Testis (tissue), 3 donors: ENCODE measurements around the gene ARHGEF3. TPM values are rescaled to one million over a fixed set of nuclear protein-coding genes. Genes with fewer than 3 reads are reported as not detected.

Source experiments
- DNase-seq: peaks from one replicate; pipeline ENCODE4 v3.0.0-alpha.2; 2019
- H3K27ac ChIP-seq, 2 donors: fragments of 200-600 bp; sonication (generic); one replicate each; pipeline ENCODE4 v1.5.1; 2019
- H3K27me3 ChIP-seq: fragments of 200-600 bp; sonication (generic); one replicate; pipeline ENCODE4 v1.5.1; 2019
- H3K36me3 ChIP-seq: fragments of 200-600 bp; sonication (generic); one replicate; pipeline ENCODE4 v1.5.1; 2017; ENCODE audit warnings: low read depth; ENCODE audit errors: missing control alignments
- H3K4me1 ChIP-seq: fragments of 200-600 bp; sonication (generic); one replicate; pipeline ENCODE4 v1.5.1; 2019
- H3K4me3 ChIP-seq, 2 donors: fragments of 200-600 bp; sonication (generic); one replicate each; pipeline ENCODE4 v1.5.1; 2017 to 2019
- H3K9me3 ChIP-seq: fragments of 200-600 bp; sonication (generic); one replicate; pipeline ENCODE4 v1.5.1; 2017
- CTCF ChIP-seq, 3 experiments: fragments of 450-650 bp in 2 of 3; fragments of 200-600 bp in 1 of 3; sonication (generic) in 1 of 3; IDR thresholded peaks; one replicate each; pipeline ENCODE4 v1.5.1; 2016 to 2019; ENCODE audit warnings: antibody characterized with exemption in 3 of 3, mild to moderate bottlenecking in 2 of 3, moderate library complexity in 1 of 3
- POLR2A ChIP-seq: fragments of 450-650 bp; IDR thresholded peaks from one replicate; pipeline ENCODE4 v1.6.1; 2017; ENCODE audit warnings: antibody characterized with exemption, mild to moderate bottlenecking, moderate library complexity
- WGBS, 2 donors: methylation state at CpG; one replicate each; pipeline ENCODE4 v1.1.5; 2018; 5-methylcytosine and 5-hydroxymethylcytosine counted together
- intact Hi-C: fragments of 100-400 bp; cut with DNase I; formaldehyde crosslinking; loops from one replicate; pipeline ENCODE4 v1.15.1; 2023; ENCODE audit warnings: low total_unique reads
- polyA plus RNA-seq: library from polyadenylated mRNA; stranded (reverse); fragments of 350-450 nt; fragmentation: Illumina TruSeq; extraction: RNeasy Lipid Tissue Mini Kit (QIAGEN cat#74804); gene quantifications from one replicate; pipeline ENCODE4 v1.2.3, GENCODE V29; 2014; ENCODE audit warnings: low read depth, low replicate concordance; ENCODE audit not compliant: insufficient read depth
- total RNA-seq, 2 donors: library from RNA; depleted of rRNA; stranded (reverse); fragments of >200 nt; gene quantifications; one replicate each; pipeline ENCODE4 v1.2.3, GENCODE V29; 2016

The ARHGEF3 gene
- total and polyA plus RNA-seq, 3 donors from 2014 or later: 43.1 to 72.2 (median 55.1) TPM

GRCh38 chr3:56764904-56765547, 36.7 kb downstream of the ARHGEF3 start:
- Histone ChIP-seq H3K36me3 (no peaks in the 10 kb centered on the region), H3K4me1 (peaks cover 24% of the 10 kb centered on the region), H3K4me3 (no peak overlapping the region), H3K27ac (peak overlapping the region; percentile 15 to 57), H3K9me3 (no peaks in the 10 kb centered on the region), H3K27me3 (no peaks in the 10 kb centered on the region)
- DNase-seq: no peak
- 63 to 86% methylated on average over 6 of the region's 6 CpGs for WGBS, 2 donors
- intact Hi-C loops: no loop called here
- TF ChIP-seq POLR2A (no peak), CTCF (IDR thresholded peaks at IDR 0.05) (no peak)

DNA sequence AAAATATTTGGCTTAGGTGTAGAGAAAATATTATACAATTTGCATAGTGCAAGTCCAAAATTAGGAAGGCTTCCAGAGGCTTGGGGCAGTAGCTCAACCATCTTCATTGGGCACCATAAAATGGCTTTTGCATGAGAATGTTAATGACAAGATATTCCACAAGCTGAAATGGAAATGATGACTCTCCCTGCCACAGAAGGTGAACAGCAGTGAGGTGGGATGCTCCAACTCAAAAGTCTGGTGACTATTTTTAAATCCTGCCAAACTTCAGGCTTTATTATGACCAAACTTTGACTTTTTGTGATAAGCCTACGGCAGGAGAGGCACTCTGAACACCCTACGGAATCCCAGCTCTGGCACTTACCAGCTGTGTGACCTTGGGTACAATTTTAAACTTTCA, 37.6 kb downstream of the ARHGEF3 start:
- peaks cover 20% of the 10 kb centered on the region for H3K4me1 ChIP-seq
- H3K36me3 ChIP-seq: no peaks in the 10 kb centered on the region
- WGBS, 2 donors: 42 to 47% methylated on average over 2 of the region's 2 CpGs
- H3K9me3 ChIP-seq: no peaks in the 10 kb centered on the region
- intact Hi-C loops: no loop called here
- no peak overlapping the region for H3K4me3 ChIP-seq
- DNase-seq: no peak
- H3K27ac ChIP-seq: peak overlapping the region in 1 of 2 donors; percentile 57
- no peaks in the 10 kb centered on the region for H3K27me3 ChIP-seq
- no peak for TF ChIP-seq CTCF (IDR thresholded peaks at IDR 0.05)
- TF ChIP-seq POLR2A: no peak

GRCh38 chr3:56763233-56763632, 38.5 kb downstream of the ARHGEF3 start:
- intact Hi-C loops: no loop called here
- H3K27ac ChIP-seq: no peak overlapping the region
- H3K36me3 ChIP-seq: no peaks in the 10 kb centered on the region
- H3K27me3 ChIP-seq: no peaks in the 10 kb centered on the region
- 87 to 94% methylated on average over 2 of the region's 2 CpGs for WGBS, 2 donors
- DNase-seq: no peak
- no peak for TF ChIP-seq CTCF (IDR thresholded peaks at IDR 0.05)
- no peak for TF ChIP-seq POLR2A
- H3K9me3 ChIP-seq: no peaks in the 10 kb centered on the region
- peaks cover 11% of the 10 kb centered on the region for H3K4me1 ChIP-seq
- H3K4me3 ChIP-seq: no peak overlapping the region

- no peak for DNase-seq
- peaks cover 11% of the 10 kb centered on the region for H3K4me1 ChIP-seq
- intact Hi-C loops: no loop called here
- H3K27ac ChIP-seq: peak overlapping the region in 1 of 2 donors; percentile 42
- WGBS, 2 donors: 70 to 86% methylated on average over 1 of the region's 1 CpG
- no peak overlapping the region for H3K4me3 ChIP-seq
- H3K9me3 ChIP-seq: no peaks in the 10 kb centered on the region
- TF ChIP-seq CTCF (IDR thresholded peaks at IDR 0.05): no peak
- no peak for TF ChIP-seq POLR2A
- H3K36me3 ChIP-seq: no peaks in the 10 kb centered on the region
- no peaks in the 10 kb centered on the region for H3K27me3 ChIP-seq
Measured at GRCh38 chr3:56762718-56763117, 39.0 kb downstream of the ARHGEF3 start.
